ENCODE results near the gene REEP2.
"Not testable (repeated sequence)": the region's sequence is repeated elsewhere in the genome, so short reads cannot be mapped to it uniquely, and the experiment has no call there.

The REEP2 gene

DNA sequence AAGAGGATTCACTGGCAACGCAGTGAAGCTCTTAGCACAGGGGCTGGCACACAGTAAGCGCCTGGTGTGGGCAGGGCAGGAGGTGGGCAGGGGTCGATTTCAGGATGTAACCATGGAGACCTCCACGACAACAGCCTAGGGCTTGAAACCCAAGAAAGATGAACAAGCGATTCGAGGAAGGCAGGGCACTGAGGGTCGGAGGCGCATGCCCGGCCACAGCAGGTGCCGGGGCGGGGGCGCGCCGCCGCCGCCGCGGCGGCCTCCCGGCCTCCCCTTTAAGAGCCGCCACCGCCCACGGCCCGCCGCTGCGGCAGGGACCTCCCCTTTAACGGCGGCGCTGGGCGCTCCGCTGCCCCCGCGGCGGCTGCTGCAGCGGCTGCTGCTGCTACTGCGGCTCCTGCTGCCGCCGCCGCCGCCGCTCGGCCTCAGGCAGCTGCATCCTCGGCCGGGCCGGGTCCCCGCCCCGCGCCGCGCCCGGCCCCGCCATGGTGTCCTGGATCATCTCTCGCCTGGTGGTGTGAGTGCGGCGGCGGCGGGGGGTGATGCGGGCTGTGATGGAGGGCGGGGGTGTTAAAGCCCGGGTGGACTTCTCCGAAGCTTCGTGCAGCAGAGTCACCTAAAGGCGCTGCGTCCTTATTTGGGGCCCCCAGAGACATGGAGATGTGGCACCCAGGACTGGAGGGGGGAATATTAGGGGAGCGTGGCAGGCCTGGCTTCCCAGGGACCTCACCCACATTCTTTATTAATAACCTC is at the start of gene REEP2:
TSS of gene REEP2 (plus strand) at position 334 of the 753 bp plus-strand sequence. CDS start at position 486, 152 bp downstream.
- peak; percentile 92 for DNase-seq (ENCODE audit: low spot score)

GRCh38 chr5:138389332-138389731 is 49.5 kb upstream of the REEP2 start:
- no peak for DNase-seq (ENCODE audit: low spot score)

DNA sequence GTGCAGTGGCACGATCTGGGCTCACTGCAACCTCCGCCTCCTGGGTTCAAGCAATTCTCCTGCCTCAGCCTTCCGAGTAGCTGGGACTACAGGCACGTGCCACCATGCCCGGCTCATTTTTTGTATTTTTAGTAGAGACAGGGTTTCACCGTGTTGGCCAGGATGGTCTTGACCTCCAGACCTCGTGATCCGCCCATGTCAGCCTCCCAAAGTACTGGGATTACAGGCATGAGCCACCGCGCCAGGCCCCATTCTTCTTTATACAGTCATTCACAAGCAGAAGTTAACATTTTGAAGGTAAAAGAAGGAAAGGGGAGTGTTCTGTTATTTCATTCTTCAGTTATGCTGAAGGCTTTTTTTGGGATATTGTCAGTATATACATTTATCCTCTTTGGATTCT is 48.9 kb upstream of the REEP2 start:
- not testable (repeated sequence) for DNase-seq (ENCODE audit: low spot score)

DNA sequence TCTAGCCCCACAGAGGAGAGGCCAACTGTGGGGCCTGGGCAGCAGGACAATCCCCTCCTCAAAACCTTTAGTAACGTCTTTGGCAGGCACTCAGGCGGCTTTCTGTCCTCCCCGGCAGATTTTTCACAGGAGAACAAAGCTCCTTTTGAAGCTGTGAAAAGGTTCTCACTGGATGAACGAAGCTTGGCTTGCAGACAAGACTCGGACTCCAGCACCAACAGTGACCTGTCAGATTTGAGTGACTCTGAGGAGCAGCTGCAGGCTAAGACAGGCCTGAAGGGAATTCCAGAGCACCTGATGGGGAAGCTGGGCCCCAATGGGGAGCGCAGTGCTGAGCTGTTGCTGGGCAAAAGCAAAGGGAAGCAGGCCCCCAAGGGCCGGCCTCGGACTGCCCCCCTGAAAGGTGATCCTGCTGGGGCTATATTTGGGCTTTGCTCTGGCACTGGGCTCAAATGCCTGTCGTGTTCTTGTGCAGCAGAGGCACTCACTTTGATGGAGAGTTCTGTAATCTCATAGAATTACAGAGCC is 46.9 kb upstream of the REEP2 start:
- no peak for DNase-seq (ENCODE audit: low spot score)

- no peak for DNase-seq (ENCODE audit: low spot score)
Observed at GRCh38 chr5:138402640-138403039, 36.2 kb upstream of the REEP2 start.

DNA sequence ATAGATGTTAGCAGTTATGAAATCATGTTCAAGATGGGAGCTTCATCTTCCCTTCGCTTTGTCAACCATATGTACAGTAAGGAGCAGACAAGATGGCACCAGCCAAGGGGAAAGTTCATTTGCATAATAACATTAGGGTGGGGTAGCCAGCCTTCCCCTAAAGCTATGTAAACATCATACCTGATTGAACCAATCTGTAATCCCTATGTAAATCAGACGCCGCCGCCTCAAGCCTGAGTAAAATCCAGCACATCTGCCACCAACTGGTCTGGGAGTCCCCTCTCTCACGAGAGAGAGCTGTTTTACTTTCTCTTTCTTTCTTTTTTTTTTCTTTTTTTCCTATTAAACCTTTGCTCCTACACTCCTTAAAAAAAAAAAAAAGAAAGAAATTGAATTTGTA is 30.8 kb upstream of the REEP2 start:
- DNase-seq (ENCODE audit: low spot score): peak; percentile 13

DNA sequence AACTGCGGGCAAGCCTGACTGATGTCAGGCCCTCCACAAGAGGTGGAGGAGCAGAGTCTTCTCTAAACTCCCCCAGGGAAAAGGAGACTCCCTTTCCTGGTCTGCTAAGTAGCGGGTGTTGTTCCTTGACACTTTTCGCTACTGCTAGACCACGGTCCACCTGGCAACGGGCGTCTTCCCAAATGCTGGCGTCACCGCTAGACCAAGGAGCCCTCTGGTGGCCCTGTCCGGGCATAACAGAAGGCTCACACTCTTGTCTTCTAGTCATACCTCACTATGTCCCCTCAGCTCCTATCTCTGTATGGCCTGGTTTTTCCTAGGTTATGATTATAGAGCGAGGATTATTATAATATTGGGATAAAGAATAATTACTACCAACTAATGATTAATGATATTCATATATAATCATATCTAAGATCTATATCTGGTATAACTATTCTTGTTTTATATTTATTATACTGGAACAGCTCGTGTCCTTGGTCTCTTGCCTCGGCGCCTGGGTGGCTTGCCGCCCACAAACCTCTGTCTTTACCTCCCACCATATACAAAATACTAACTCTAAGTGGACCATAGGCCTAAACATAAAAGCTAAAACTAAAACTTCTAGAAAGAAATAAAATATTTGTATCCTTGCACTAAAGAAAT is 27.7 kb upstream of the REEP2 start:
- DNase-seq (ENCODE audit: low spot score): not testable (repeated sequence)

- DNase-seq (ENCODE audit: low spot score): no peak
Observed at GRCh38 chr5:138418444-138418843, 20.4 kb upstream of the REEP2 start.

GRCh38 chr5:138425079-138425478 is 13.8 kb upstream of the REEP2 start:
- no peak for DNase-seq (ENCODE audit: low spot score)

DNA sequence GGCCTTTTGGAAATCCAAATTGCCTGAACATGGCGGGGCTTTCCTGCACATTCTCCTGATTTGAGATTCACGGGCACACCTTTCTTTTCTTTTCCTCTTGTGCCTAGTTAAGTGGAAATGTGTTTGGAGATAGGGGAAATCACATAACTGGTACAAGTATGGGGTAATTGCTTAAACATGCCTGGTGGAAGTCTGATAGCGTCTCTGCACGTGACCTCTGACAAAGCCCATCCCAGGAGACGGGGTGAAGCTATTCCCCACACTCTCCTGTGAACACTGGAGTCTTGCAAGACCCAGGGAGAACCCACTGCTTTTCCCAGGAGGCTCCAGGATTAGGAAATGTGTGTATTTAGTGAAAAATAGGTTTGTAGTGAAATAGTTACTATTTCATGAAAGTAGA is 2.9 kb upstream of the REEP2 start:
- no peak for DNase-seq (ENCODE audit: low spot score)

DNA sequence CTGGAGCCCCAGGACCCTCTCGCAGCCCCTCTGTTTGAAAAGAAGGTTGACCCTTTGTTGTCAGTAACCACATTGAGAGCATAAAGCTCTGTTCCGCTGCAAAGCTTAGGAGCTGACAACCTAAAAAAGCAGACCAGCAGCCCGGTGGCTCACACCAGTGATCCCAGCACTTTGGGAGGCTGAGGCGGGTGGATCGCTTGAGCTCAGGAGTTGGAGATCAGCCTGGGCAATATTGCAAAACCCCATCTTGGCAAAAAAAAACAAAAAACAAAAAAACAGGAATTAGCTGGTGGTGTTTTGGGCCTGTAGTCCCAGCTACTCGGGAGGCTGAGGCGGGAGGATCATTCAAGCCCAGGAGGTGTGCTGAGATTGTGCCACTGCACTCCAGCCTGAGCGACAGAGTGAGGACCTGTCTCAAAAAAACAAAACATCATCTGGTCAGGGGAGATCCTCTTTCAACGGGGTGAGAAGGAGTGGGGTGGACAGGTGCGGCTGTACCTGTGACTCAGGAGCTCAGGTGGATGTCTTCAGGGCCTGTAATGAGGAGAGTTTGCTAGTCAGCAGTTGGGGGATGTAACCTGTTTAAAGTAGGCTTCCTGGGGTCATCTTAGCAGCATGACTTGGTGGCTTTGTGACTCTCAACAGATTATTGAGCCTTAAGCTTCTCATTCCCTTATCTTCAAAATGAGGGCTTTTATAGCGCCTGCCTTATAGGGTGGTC is 694 bp upstream of the REEP2 start:
- no peak for DNase-seq (ENCODE audit: low spot score)

DNA sequence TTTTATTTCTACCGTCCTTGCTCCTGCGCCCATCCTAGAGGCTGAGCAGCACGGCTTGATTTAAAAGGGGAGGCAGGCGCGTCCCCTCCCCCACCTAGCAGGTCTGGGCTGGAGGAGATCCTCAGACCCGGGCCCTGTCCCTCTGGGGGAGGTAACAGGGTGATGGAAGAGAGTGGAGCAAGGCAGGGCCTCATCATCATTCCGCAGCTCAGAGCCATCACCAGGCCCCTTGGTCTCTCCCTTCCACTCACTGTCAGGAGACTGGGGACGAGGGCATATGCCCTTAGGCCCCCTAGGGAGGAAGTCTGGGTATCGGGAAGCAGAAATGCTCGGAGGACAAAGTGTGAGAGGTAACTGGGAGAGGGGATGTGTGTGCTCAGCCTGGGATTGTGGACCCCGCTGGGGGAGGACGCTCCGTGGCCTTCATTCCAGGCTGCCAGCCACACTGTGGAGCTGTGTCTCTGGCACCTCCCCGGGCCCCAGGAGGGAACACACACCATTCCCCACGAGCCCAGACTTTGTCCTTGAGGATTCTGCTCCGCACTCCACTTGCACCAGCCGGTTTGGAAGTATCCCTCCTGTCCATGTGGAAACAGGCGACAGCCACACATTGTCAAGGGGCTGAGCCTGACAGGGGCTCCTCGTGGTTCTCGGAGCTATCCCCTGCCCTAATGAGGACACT is 761 bp downstream of the REEP2 start:
- peak; percentile 57 for DNase-seq (ENCODE audit: low spot score)

DNA sequence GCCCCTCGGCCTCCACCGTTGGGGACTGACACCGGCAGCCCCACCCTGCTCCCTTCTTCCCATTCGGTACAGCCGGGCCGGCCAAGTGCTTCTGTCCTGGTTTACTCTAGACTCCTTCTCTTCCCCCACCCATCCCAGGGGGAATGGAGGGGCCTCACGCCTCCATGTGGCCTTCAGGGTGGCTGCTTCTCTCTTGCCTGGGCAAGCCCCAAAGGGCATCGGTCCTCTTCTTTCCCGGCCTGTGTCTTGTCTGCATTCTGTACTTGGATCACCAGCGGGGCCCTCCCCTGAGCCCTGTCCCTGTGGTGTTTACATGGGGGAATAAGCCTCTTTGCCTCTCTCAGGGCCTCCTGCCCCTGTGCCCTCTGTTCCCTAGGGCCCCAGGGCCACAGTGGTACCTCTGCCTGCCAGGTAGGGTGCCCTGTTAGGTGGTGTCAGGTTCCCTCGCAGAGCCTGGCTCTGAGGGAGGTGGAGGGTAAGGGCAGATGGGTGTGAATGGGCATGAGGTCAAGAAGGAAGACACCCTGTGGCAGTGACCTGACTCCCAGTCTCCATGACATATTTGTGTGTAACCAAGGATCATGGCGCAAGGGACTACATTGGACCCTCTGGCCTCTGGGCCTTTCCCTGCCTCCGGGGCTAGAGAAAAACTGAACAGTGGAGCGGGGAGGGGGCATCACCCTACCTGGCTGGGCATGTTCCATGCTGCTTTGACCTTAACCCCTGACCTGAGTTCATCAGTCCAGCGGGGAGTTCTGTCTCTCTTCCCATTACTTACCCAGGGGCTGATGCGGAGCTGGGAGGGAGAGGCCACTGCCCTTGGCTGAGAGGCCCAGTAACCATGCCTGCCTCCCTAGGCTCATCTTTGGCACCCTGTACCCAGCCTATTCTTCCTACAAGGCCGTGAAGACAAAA is 1.6 kb downstream of the REEP2 start:
- DNase-seq (ENCODE audit: low spot score): no peak

DNA sequence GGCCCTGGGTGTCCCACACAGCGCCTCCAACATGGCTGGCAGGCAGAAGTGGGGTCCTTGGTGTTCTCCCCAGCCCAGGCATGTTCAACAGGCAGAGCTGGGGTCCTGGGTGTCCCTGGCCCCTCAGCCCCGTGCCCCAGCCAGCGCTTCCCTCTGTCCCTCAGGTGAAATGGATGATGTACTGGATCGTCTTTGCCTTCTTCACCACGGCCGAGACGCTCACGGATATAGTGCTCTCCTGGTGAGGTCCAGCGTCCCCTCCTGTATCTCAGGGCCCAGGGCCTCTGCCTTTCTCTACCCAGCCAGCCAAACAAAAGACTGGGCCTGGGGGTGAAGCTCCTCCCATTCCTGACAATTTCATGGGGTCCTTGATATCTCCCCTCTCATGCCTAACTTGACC is 2.4 kb downstream of the REEP2 start:
- DNase-seq (ENCODE audit: low spot score): no peak

DNA sequence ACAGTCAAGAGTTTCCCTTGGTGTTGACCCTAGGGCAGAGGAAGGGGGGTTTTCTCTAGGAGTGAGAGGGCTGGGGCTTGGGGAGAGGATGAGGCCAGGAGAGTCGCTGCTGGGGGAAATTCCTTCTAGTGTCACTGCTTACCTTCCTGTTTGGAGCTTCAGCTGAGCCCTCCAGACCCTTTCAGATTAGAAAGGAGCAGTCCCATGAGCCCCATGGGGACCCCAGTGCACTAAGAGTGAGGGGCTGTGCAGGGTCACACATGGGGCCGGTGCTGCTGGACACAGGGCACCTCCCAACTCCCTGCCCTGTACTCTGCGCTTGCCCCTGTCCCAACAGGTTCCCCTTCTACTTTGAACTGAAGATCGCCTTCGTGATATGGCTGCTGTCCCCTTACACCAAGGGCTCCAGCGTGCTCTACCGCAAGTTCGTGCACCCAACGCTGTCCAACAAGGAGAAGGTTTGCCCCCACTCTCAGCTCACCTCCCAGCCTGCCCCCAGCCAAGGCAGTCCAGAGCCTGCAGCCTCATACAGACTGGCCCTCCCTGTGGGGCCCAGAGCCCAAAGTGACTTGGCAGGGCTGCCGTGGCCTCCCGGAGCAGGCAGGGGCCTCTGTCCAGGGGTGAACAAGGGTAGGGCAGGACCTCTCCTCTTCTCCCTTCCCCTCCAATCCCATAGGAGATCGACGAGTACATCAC is 5.4 kb downstream of the REEP2 start:
- no peak for DNase-seq (ENCODE audit: low spot score)

GRCh38 chr5:138444774-138445546 is 6.1 kb downstream of the REEP2 start:
- DNase-seq (ENCODE audit: low spot score): no peak

DNA sequence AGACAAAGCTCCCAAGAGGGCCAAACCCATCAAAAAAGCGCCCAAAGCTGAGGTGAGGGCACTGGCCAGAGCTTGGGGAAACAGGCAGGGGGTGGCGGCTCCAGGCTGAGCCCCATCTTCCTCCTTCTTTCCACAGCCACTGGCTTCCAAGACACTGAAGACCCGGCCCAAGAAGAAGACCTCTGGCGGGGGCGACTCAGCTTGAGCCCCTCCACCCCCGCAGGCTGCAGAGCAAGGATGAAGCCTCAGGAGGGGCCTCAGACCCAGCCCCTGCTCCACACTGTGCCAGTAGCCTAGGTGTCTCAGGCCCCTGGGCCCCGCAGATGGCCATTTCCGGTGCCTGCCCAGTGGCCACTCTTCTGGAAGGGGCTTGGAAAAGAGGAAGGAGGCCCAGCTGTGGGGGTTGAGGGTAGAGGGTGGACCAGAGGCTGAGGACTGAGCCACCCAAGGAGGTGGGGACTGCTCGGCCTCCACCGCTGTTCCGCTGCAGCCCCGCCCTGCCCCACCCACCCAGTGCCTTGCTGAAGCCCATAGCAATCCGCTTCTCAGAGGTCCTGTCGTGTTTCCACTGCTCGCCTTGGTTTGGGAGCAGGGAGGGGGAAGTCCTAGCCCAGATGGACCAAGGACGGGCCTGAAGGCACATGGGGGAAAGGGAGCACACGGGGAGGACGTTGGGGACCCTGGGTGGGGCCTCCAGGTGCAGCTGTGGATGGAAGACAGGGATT is 6.9 kb downstream of the REEP2 start:
- DNase-seq (ENCODE audit: low spot score): no peak

DNA sequence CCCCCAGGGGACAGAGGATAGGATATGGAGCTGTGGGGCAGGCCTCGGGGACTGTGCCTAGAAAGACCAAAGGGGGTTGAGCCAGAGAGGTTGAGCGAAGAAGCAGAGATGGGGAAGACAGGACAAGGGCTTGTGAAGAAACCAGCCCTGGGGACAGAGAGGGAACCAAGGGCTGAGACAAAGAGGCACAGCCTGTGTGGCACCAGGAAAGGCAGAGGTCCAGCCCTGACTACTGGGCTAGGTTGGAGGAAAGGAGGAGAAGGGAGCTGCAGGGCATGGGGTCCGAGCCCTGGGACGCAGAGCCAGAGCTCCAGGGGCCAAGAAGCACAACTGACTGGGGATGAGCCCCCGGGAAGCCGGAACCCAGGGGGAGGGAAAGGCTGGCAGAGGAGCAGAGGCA is 9.2 kb downstream of the REEP2 start:
- no peak for DNase-seq (ENCODE audit: low spot score)
